ENCODE measurements around the gene SMARCA4.

GRCh38 chr19:11070123-11070522 lies 109.3 kb downstream of the SMARCA4 start:
- TF ChIP-seq, protein P1, sequence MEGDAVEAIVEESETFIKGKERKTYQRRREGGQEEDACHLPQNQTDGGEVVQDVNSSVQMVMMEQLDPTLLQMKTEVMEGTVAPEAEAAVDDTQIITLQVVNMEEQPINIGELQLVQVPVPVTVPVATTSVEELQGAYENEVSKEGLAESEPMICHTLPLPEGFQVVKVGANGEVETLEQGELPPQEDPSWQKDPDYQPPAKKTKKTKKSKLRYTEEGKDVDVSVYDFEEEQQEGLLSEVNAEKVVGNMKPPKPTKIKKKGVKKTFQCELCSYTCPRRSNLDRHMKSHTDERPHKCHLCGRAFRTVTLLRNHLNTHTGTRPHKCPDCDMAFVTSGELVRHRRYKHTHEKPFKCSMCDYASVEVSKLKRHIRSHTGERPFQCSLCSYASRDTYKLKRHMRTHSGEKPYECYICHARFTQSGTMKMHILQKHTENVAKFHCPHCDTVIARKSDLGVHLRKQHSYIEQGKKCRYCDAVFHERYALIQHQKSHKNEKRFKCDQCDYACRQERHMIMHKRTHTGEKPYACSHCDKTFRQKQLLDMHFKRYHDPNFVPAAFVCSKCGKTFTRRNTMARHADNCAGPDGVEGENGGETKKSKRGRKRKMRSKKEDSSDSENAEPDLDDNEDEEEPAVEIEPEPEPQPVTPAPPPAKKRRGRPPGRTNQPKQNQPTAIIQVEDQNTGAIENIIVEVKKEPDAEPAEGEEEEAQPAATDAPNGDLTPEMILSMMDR (IDR thresholded peaks at IDR 0.05; ENCODE audit: poor library complexity), result no peak
- TF ChIP-seq EZH2phosphoT487 (IDR thresholded peaks at IDR 0.05; ENCODE audit: low read depth, severe bottlenecking, unreplicated experiment) (no peak), EZH2 (IDR thresholded peaks at IDR 0.05; ENCODE audit: borderline replicate concordance) (no peak)

Measured in hepatocyte (in vitro differentiated cells).